Stimulated activated CD4-positive, alpha-beta T cell treated with anti-CD3 and anti-CD28 coated beads, Interleukin-1b, Interleukin-23, amount 100 ng/mL, for 48 hours (primary cell): ENCODE results near the gene C11orf24.
"Not testable (repeated sequence)": the region's sequence is repeated elsewhere in the genome, so short reads cannot be mapped to it uniquely, and the experiment has no call there.

ENCODE experiments used
- DNase-seq: peaks from one replicate; pipeline ENCODE4 v3.0.0-alpha.2; 2020

The C11orf24 gene

GRCh38 chr11:68243847-68244246 lies 27.9 kb downstream of the C11orf24 start:
- DNase-seq: not testable (repeated sequence)

- no peak for DNase-seq
Measured at GRCh38 chr11:68242616-68243015, 29.2 kb downstream of the C11orf24 start.

- no peak for DNase-seq
Measured at GRCh38 chr11:68231621-68232020, 40.2 kb downstream of the C11orf24 start.

- DNase-seq: no peak
Measured at GRCh38 chr11:68229601-68230000, 42.2 kb downstream of the C11orf24 start.

- no peak for DNase-seq
Measured at GRCh38 chr11:68226421-68226820, 45.4 kb downstream of the C11orf24 start.

- no peak for DNase-seq
Measured at GRCh38 chr11:68224606-68225005, 47.2 kb downstream of the C11orf24 start.

- no peak for DNase-seq
Measured at GRCh38 chr11:68223275-68223674, 48.5 kb downstream of the C11orf24 start.

GRCh38 chr11:68221406-68221805 lies 50.4 kb downstream of the C11orf24 start:
- DNase-seq: no peak

- no peak for DNase-seq
Measured at GRCh38 chr11:68216171-68216938, 55.4 kb downstream of the C11orf24 start.

- no peak for DNase-seq
Measured at GRCh38 chr11:68215524-68216170, 56.1 kb downstream of the C11orf24 start.

- DNase-seq: peak; percentile 55
Measured at GRCh38 chr11:68215087-68215445, 56.7 kb downstream of the C11orf24 start.

- DNase-seq: no peak
Measured at GRCh38 chr11:68214173-68215086, 57.3 kb downstream of the C11orf24 start.

GRCh38 chr11:68213555-68214172 lies 58.1 kb downstream of the C11orf24 start:
- peak; percentile 77 for DNase-seq

GRCh38 chr11:68213135-68213515 lies 58.6 kb downstream of the C11orf24 start, which contains the start of gene KMT5B:
KMT5B (minus strand) TSS chr11:68213296; CDS start chr11:68190076, 23,220 bp downstream.
- peak; percentile 49 for DNase-seq

- DNase-seq: peak; percentile 50
Measured at GRCh38 chr11:68212421-68213134, 59.2 kb downstream of the C11orf24 start.

- no peak for DNase-seq
Measured at GRCh38 chr11:68211546-68211945, 60.2 kb downstream of the C11orf24 start.
